Uterus (tissue), 2 donors: Measurements from ENCODE around the gene RUFY3.

Source experiments
- POLR2A ChIP-seq, 2 donors: fragments of 450-650 bp; IDR thresholded peaks; one replicate each; pipeline ENCODE4 v1.6.1; 2016; ENCODE audit warnings: antibody characterized with exemption in 2 of 2, mild to moderate bottlenecking in 1 of 2, moderate library complexity in 1 of 2
- TF ChIP-seq, protein P1 (sequence below), 4 experiments: fragments of 200-600 bp in 2 of 4; fragments of 450-650 bp in 2 of 4; sonication (generic) in 2 of 4; IDR thresholded peaks; one replicate each; pipeline ENCODE4 v1.5.1; 2016 to 2019; ENCODE audit warnings: antibody characterized with exemption in 4 of 4, mild to moderate bottlenecking in 2 of 4, moderate library complexity in 1 of 4

DNA sequence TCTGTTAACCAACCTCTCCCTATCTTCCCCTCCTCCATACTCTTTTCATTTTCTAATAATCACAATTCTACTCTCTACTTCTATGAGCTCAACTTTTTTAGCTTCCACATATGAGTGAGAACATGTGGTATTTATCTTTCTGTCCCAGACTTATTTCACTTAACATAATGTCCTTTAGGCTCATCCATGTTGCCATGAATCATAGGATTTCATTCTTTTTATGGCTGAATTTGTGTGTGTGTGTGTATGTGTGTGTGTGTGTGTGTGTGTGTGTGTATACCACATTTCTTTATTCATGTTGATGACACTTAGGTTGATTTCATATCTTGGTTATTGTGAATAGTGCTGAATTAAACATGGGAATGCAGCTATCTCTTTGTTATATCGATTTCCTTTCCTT, 37.4 kb downstream of the RUFY3 start:
- TF ChIP-seq, protein P1, sequence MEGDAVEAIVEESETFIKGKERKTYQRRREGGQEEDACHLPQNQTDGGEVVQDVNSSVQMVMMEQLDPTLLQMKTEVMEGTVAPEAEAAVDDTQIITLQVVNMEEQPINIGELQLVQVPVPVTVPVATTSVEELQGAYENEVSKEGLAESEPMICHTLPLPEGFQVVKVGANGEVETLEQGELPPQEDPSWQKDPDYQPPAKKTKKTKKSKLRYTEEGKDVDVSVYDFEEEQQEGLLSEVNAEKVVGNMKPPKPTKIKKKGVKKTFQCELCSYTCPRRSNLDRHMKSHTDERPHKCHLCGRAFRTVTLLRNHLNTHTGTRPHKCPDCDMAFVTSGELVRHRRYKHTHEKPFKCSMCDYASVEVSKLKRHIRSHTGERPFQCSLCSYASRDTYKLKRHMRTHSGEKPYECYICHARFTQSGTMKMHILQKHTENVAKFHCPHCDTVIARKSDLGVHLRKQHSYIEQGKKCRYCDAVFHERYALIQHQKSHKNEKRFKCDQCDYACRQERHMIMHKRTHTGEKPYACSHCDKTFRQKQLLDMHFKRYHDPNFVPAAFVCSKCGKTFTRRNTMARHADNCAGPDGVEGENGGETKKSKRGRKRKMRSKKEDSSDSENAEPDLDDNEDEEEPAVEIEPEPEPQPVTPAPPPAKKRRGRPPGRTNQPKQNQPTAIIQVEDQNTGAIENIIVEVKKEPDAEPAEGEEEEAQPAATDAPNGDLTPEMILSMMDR (IDR thresholded peaks at IDR 0.05), result no peak
- TF ChIP-seq POLR2A (IDR thresholded peaks at IDR 0.05), result no peak
